Measurements from ENCODE around the gene NTRK1.

The NTRK1 gene

GRCh38 chr1:156900896-156901589 lies 40.4 kb downstream of the NTRK1 start:
- DNase-seq, result no peak

DNA sequence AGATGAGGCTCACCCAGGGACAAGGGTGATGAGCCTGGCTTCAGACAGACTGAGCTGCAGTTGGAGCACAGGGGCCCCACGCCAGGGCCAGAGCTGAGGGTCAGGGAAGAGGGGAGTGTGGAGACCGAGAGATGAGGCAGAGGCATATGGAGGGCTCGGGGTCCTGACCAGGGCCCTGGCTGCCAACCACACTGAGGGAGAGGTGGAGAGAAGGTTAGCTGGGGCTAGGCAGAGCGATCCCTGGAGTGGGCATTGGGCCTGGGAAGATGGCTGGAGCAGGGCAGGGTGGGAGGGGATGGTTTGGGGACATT lies 40.9 kb downstream of the NTRK1 start:
- DNase-seq, result no peak

GRCh38 chr1:156901966-156902915 lies 41.6 kb downstream of the NTRK1 start:
- no peak for DNase-seq

DNA sequence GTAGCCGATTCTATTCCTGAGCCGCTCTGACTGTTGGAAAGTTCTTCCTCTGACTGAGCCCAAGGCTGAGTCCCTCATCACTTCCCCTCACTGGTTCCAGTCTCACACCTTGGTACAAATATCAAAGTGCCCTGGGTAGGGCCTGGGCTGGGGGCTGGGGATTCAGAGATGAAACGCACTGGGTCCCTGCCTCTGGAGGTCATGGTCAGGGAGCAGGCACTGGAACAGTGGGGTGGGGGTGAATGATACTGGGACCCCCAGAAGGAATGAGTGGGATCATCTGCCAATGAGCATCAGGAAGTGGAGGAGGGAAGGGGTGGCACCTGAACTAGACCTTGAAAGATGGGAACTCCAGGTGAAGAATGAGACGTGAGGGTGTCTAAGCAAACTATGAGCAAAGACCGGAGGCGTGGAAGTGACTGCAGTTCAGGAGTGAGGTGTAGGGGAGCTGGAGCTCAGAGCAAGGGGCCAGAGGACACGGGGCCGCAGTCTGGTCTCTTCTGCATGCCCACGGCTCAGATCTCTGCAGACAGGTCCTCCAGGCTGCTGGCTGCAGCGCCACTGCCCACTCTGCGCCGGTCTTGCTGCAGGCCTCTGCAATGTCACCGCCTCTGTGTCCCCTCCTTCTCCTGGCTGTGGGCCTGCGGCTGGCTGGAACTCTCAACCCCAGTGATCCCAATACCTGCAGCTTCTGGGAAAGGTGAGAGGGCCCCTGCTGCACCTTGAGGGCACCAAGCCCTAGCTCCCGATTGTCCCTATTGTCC lies 42.8 kb downstream of the NTRK1 start:
- no peak for DNase-seq

GRCh38 chr1:156904187-156904959 lies 43.7 kb downstream of the NTRK1 start:
- DNase-seq, result no peak

GRCh38 chr1:156905176-156905575 lies 44.5 kb downstream of the NTRK1 start:
- no peak for DNase-seq

DNA sequence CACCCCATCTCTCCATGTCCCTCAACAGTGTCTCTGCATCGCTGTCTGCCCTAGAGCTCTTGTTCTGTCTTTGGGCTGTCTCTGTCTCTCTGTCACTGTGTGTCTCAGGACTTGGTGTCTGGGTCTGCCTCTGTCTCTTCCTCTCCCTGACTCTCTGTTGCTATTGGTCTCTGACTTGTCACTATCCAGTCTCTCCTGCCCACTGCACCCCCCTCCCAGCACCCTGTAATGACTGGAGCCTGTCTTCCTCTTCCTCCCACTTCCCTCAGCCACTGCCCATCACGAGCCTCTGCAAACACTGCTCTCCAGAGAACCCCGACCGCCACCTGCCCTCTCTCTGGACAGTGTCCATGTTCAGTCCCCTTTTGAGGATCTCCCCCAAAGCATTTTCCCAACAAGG lies 45.0 kb downstream of the NTRK1 start:
- DNase-seq, result no peak

DNA sequence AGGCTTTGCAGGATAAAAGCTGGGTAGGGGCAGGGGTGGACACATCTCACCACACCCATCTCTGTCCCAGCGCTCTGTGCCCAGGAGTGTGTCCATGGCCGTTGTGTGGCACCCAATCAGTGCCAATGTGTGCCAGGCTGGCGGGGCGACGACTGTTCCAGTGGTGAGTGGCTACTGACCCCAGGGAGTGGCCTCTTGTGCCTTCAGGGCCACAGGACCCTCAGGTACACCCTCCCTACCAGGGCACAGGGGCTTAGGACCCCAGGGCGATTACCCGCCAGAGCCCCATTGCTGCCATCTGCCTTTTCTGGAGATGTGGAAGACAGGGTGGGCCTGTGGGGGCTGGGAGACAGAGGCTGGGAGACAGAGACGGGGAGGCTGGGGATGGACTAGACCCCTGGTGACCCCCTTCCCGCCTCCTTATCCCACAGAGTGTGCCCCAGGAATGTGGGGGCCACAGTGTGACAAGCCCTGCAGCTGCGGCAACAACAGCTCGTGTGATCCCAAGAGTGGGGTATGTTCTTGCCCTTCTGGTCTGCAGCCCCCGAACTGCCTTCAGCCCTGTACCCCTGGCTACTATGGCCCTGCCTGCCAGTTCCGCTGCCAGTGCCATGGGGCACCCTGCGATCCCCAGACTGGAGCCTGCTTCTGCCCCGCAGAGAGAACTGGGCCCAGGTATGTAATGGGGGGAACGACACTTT lies 45.7 kb downstream of the NTRK1 start:
- no peak for DNase-seq

DNA sequence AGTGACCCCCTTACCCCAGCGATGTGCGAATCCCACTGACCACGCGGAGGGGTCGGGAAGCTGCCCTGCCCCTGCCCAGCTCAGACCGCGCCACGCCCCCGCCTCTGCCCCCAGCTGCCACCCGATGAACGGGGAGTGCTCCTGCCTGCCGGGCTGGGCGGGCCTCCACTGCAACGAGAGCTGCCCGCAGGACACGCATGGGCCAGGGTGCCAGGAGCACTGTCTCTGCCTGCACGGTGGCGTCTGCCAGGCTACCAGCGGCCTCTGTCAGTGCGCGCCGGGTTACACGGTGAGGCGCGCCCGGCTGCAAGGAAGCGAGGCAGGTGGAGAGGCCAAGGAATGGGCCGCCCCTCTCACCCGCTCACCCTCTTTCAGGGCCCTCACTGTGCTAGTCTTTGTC lies 47.9 kb downstream of the NTRK1 start:
- DNase-seq, result no peak

GRCh38 chr1:156908955-156909354 lies 48.3 kb downstream of the NTRK1 start:
- no peak for DNase-seq

DNA sequence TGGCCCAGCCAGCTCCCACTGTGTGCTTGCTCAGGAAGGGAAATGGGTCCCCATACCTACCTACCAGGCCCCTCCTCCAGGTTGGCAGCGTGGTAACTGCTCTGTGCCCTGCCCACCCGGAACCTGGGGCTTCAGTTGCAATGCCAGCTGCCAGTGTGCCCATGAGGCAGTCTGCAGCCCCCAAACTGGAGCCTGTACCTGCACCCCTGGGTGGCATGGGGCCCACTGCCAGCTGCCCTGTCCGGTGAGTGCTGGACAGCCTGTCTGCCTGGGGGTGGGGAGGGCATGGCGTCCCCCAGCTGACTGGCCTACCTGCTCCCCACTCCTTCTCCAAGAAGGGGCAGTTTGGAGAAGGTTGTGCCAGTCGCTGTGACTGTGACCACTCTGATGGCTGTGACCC lies 49.0 kb downstream of the NTRK1 start:
- DNase-seq, result no peak

GRCh38 chr1:156910309-156910782 lies 49.7 kb downstream of the NTRK1 start:
- no peak for DNase-seq

DNA sequence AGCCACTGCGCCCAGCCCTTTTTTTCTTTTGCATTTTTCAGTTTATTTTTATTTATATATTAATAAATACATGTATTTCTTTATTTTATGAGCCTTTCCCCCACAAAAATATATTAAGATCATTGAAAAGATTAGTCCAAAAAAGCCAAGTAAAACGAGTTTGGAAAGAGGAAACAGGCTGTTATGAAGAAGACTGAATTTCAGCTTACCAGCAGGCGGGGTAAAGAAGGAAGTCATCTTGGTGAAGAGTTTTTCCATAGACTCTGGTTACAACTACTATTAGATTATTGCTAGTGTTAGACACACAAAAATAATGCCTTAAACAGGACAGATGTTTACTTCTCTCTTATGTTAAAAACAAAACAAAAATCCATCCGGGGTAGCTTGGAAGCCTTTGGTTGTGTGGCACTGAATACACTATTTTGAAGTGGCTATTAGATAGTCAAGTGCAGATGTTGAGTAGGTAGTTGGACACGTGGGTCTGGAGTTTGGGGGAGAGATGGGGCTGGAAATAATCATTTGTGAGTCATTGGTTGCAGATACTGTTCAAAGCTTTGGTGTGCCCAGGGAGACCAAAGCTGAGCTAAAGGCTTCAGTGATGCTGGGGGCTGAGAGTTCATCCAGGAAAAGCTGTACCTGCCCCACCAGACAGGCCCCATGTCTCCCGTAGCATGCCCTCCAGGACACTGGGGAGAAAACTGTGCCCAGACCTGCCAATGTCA lies 51.1 kb downstream of the NTRK1 start:
- DNase-seq, result no peak

- DNase-seq, result no peak
Measured at GRCh38 chr1:156912310-156912709, 51.6 kb downstream of the NTRK1 start.

DNA sequence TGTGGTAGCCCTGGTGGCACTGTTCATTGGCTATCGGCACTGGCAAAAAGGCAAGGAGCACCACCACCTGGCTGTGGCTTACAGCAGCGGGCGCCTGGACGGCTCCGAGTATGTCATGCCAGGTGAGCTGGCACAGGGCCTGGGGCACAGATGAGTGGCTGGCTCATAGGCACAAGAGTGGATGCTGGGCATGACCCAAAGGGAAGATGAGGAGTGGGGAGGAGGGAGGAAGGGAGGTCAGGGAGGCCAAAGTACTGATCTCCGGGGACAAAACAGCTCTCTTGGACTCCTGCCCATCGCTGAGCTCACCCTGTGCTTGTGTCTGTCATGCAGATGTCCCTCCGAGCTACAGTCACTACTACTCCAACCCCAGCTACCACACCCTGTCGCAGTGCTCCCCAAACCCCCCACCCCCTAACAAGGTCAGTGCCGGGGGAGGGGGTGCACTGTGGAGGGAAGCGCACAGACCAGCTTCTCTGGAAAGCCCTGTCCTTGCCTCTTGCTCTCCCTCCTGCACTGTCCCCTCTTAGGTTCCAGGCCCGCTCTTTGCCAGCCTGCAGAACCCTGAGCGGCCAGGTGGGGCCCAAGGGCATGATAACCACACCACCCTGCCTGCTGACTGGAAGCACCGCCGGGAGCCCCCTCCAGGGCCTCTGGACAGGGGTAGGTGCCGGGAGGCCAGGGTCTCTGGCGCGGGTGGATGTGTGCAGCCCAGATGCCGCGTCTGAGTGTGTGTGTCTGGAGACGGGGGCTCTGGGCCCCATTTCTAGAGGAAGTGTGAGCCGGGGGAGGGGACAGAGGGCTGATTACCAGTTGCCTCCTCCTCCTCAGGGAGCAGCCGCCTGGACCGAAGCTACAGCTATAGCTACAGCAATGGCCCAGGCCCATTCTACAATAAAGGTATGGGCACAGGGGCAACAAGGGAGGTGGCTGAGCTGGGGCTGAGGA lies 52.5 kb downstream of the NTRK1 start:
- no peak for DNase-seq

- DNase-seq, result no peak
Measured at GRCh38 chr1:156913809-156914387, 53.2 kb downstream of the NTRK1 start.

DNA sequence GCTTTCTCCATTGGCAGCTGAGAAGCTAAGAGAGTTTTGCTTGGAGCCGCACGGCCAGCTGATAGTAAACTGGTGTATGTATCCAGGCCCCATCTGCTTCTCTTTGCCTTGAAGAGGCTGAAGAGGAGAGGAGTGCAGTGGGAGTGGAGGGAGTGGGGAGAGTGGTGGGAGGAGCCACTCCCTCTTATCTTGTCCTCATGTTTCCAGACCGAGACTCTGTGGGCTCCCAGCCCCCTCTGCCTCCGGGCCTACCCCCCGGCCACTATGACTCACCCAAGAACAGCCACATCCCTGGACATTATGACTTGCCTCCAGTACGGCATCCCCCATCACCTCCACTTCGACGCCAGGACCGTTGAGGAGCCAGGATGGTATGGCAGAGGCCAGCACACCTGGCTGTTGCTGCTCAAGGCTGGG lies 53.8 kb downstream of the NTRK1 start:
- peak; percentile 46 for DNase-seq

- peak; percentile 42 for DNase-seq
Measured at GRCh38 chr1:156920233-156921052, 59.8 kb downstream of the NTRK1 start, which contains the start of gene LRRC71. LRRC71 (plus strand) TSS chr1:156920632; CDS start chr1:156920804, 172 bp downstream.

Measured in T1000 (cell line).